K562 (cell line): ENCODE data around the gene TIMM44. TPM values are rescaled to one million over a fixed set of nuclear protein-coding genes. Genes with fewer than 3 reads are reported as not detected.

ENCODE experiments used
- ATAC-seq: fragments of 200-7000 bp; cut with Tn5 transposase; 3 replicates; pipeline ENCODE4 v1.9.1; 2020; ENCODE audit warnings: moderate library complexity
- BruUV-seq: library from RNA; stranded (reverse); fragments of 400-500 nt; replicated peaks from 2 replicates; lab custom pipeline; 2021; lab: Mats Ljungman, UMichigan
- CTCF ChIA-PET: fragments of 300-600 bp; formaldehyde crosslinking; extraction: SDS; loops from one replicate; lab custom pipeline; 2021; ENCODE audit warnings: low intra/inter-chr PET ratio; lab: Yijun Ruan, JAX
- POLR2A ChIA-PET: fragments of 300-600, 350-650 bp; sonication (Branson Sonifier 250); formaldehyde crosslinking; extraction: SDS; loops from one replicate; lab custom pipeline; 2021; ENCODE audit warnings: antibody characterized with exemption, inconsistent platforms; lab: Yijun Ruan, JAX
- DNase-seq, 4 experiments: peaks; one replicate each; pipeline versions ENCODE4 v3.0.0 to v3.0.0-alpha.2; 2011 to 2018; ENCODE audit warnings: low spot score in 3 of 4, mixed read lengths in 3 of 4; ENCODE audit errors: extremely low read depth in 1 of 4
- FAIRE-seq: peaks from 2 replicates; lab custom pipeline; 2011; peaks lifted over from hg19 to GRCh38; lab: Jason Lieb, UNC
- H2AFZ ChIP-seq: 2 replicates; pipeline ENCODE4 v1.6.0; 2011; ENCODE audit warnings: low read depth, low read length, control low read depth, inconsistent platforms
- H3K27ac ChIP-seq: fragments of 200-600 bp; 3 replicates; pipeline ENCODE4 v1.8.0; 2011; ENCODE audit warnings: low read depth, mild to moderate bottlenecking, control low read depth, inconsistent platforms, low read length, moderate library complexity, mixed read lengths; ENCODE audit errors: extremely low read depth
- H3K27me3 ChIP-seq, 2 experiments: fragments of 300-600 bp in 1 of 2; 2 replicates in 1 of 2; 3 replicates in 1 of 2; pipeline versions ENCODE4 v1.6.0 to v1.8.0; 2011; ENCODE audit warnings: inconsistent platforms in 2 of 2, low read length in 2 of 2, mild to moderate bottlenecking in 1 of 2, mixed read lengths in 1 of 2, moderate library complexity in 1 of 2; ENCODE audit not compliant: control insufficient read depth in 2 of 2, insufficient read depth in 2 of 2
- H3K36me3 ChIP-seq: fragments of 300-600 bp; 3 replicates; pipeline ENCODE4 v1.8.0; 2011; ENCODE audit warnings: mild to moderate bottlenecking, low read length, inconsistent platforms; ENCODE audit not compliant: control insufficient read depth, insufficient read depth
- H3K4me1 ChIP-seq, 2 experiments: fragments of 200-600 bp in 1 of 2; replicated peaks in 1 of 2; 2 replicates in 1 of 2; 3 replicates in 1 of 2; pipeline versions ENCODE4 v1.5.1 to v1.8.0; 2011; ENCODE audit warnings: inconsistent platforms in 2 of 2, low read length in 2 of 2, mild to moderate bottlenecking in 1 of 2, mixed read lengths in 1 of 2, moderate library complexity in 1 of 2; ENCODE audit not compliant: control insufficient read depth in 2 of 2, insufficient read depth in 2 of 2
- H3K4me2 ChIP-seq: 2 replicates; pipeline ENCODE4 v1.6.1; 2011; ENCODE audit warnings: low read length, control low read depth, inconsistent platforms, mixed read lengths; ENCODE audit not compliant: insufficient read depth
- H3K4me3 ChIP-seq: fragments of 200-600 bp; sonication (generic), shearing (Covaris generic); 2 replicates; pipeline ENCODE4 v1.5.1; 2016; ENCODE audit warnings: control low read depth, inconsistent platforms
- H3K79me2 ChIP-seq: fragments of 200-600 bp; 3 replicates; pipeline ENCODE4 v1.8.0; 2011; ENCODE audit warnings: low read length, inconsistent platforms; ENCODE audit not compliant: control insufficient read depth, insufficient read depth
- H3K9ac ChIP-seq, 2 experiments: 2 replicates each; pipeline versions ENCODE4 v1.6.0 to v1.6.1; 2011; ENCODE audit warnings: low read depth in 2 of 2, low read length in 2 of 2, control low read depth in 1 of 2, inconsistent platforms in 1 of 2, mild to moderate bottlenecking in 1 of 2, mixed read lengths in 1 of 2; ENCODE audit not compliant: insufficient read depth in 1 of 2
- H3K9me1 ChIP-seq: one replicate; pipeline ENCODE4 v1.6.0; 2011; ENCODE audit warnings: inconsistent platforms, mild to moderate bottlenecking, low read length, moderate library complexity; ENCODE audit not compliant: control insufficient read depth, insufficient read depth
- H3K9me3 ChIP-seq: replicated peaks from 2 replicates; pipeline ENCODE4 v1.5.1; 2011; ENCODE audit warnings: low read depth, low read length, inconsistent platforms; ENCODE audit not compliant: control insufficient read depth, insufficient read depth
- H4K20me1 ChIP-seq: replicated peaks from 2 replicates; pipeline ENCODE4 v1.6.1; 2011; ENCODE audit warnings: low read length, inconsistent platforms, mixed read lengths; ENCODE audit not compliant: control insufficient read depth, insufficient read depth
- ATF7 ChIP-seq: fragments of 450-650 bp; IDR thresholded peaks from 2 replicates; pipeline ENCODE4 v1.7.1; 2014; ENCODE audit warnings: mild to moderate bottlenecking, moderate library complexity
- CBX3 ChIP-seq, 2 experiments: IDR thresholded peaks; 1 replicate in 1 of 2; 2 replicates in 1 of 2; pipeline ENCODE4 v1.6.1; 2012; ENCODE audit warnings: inconsistent platforms in 2 of 2, low read length in 2 of 2, borderline replicate concordance in 1 of 2, control low read depth in 1 of 2
- CTBP1 ChIP-seq: fragments of 450-650 bp; IDR thresholded peaks from 2 replicates; pipeline ENCODE4 v1.6.1; 2016; ENCODE audit warnings: borderline replicate concordance
- E2F6 ChIP-seq, 2 experiments: IDR thresholded peaks; 2 replicates each; pipeline ENCODE4 v1.6.1; 2011; ENCODE audit warnings: borderline replicate concordance in 1 of 2, control low read depth in 1 of 2, low read depth in 1 of 2, low read length in 1 of 2, mild to moderate bottlenecking in 1 of 2, mixed read lengths in 1 of 2, moderate library complexity in 1 of 2; ENCODE audit not compliant: insufficient read depth in 1 of 2, insufficient read length in 1 of 2, poor library complexity in 1 of 2, severe bottlenecking in 1 of 2; ENCODE audit errors: extremely low read depth in 1 of 2
- ESRRA ChIP-seq: fragments of 450-650 bp; IDR thresholded peaks from 2 replicates; pipeline ENCODE4 v1.6.1; 2014; ENCODE audit warnings: low read depth, mild to moderate bottlenecking, moderate library complexity, borderline replicate concordance
- HDGF ChIP-seq: fragments of 450-650 bp; IDR thresholded peaks from 2 replicates; pipeline ENCODE4 v1.6.1; 2016
- JUN ChIP-seq, 2 experiments: sonication (generic) in 1 of 2; formaldehyde crosslinking in 1 of 2; IDR thresholded peaks; 2 replicates each; pipeline versions ENCODE4 v1.6.1 to v1.8.0; 2012 to 2022; ENCODE audit warnings: borderline replicate concordance in 2 of 2, mild to moderate bottlenecking in 2 of 2, improper control_type of control experiment in 1 of 2, low read depth in 1 of 2, low read length in 1 of 2, missing genetic modification reagents in 1 of 2
- MAFF ChIP-seq: IDR thresholded peaks from 2 replicates; pipeline ENCODE4 v1.6.1; 2012; ENCODE audit warnings: low read length, improper control_type of control experiment
- MAFG ChIP-seq: fragments of 450-650 bp; conservative IDR thresholded peaks from 2 replicates; pipeline ENCODE4 v1.6.1; 2016; ENCODE audit warnings: missing genetic modification characterization, missing compliant biosample characterization
- NFRKB ChIP-seq: fragments of 450-650 bp; IDR thresholded peaks from 2 replicates; pipeline ENCODE4 v1.6.1; 2016; ENCODE audit warnings: low read depth
- RAD51 ChIP-seq: fragments of 450-650 bp; IDR thresholded peaks from 2 replicates; pipeline ENCODE4 v1.7.1; 2016; ENCODE audit warnings: low read depth, mild to moderate bottlenecking, borderline replicate concordance
- SETDB1 ChIP-seq: IDR thresholded peaks from one replicate; pipeline ENCODE4 v1.6.1; 2012; ENCODE audit warnings: low read length, control low read depth, inconsistent platforms
- SRSF1 ChIP-seq: fragments of 200-400 bp; formaldehyde crosslinking; IDR thresholded peaks from 2 replicates; pipeline ENCODE4 v1.6.1; 2017; ENCODE audit warnings: mild to moderate bottlenecking, low read depth, low read length, moderate library complexity
- SRSF7 ChIP-seq: fragments of 200-400 bp; formaldehyde crosslinking; optimal IDR thresholded peaks from 2 replicates; pipeline ENCODE3; 2017; ENCODE audit warnings: mild to moderate bottlenecking, low read depth, low read length
- TEAD2 ChIP-seq: fragments of 450-650 bp; IDR thresholded peaks from 2 replicates; pipeline ENCODE4 v1.6.1; 2016; ENCODE audit warnings: missing genetic modification characterization, control low read depth, missing compliant biosample characterization
- YY1 ChIP-seq, 3 experiments: IDR thresholded peaks; 2 replicates each; pipeline ENCODE4 v1.6.1; 2011; ENCODE audit warnings: low read length in 2 of 3, mild to moderate bottlenecking in 2 of 3, moderate library complexity in 2 of 3, borderline replicate concordance in 1 of 3, control low read depth in 1 of 3, low read depth in 1 of 3; ENCODE audit not compliant: insufficient read depth in 3 of 3, insufficient replicate concordance in 2 of 3, control insufficient read depth in 1 of 3, insufficient read length in 1 of 3; ENCODE audit errors: extremely low read depth in 1 of 3
- ZEB2 ChIP-seq: fragments of 450-650 bp; IDR thresholded peaks from 2 replicates; pipeline ENCODE4 v1.6.1; 2016
- ZFX ChIP-seq: sonication (generic); formaldehyde crosslinking; IDR thresholded peaks from 2 replicates; pipeline ENCODE4 v1.8.0; 2022; ENCODE audit warnings: mild to moderate bottlenecking, missing genetic modification reagents, moderate library complexity
- ZNF175 ChIP-seq: fragments of 200-800 bp; sonication (Bioruptor generic); IDR thresholded peaks from 2 replicates; pipeline ENCODE4 v1.6.1; 2016; ENCODE audit warnings: low read depth, mild to moderate bottlenecking, missing genetic modification characterization, missing compliant biosample characterization
- ZNF253 ChIP-seq: fragments of 250-450 bp; sonication (Bioruptor Pico); conservative IDR thresholded peaks from 2 replicates; pipeline ENCODE4 v1.6.1; 2021; ENCODE audit warnings: mild to moderate bottlenecking
- ZNF444 ChIP-seq: fragments of 250-450 bp; sonication (Bioruptor Pico); IDR thresholded peaks from 2 replicates; pipeline ENCODE4 v1.4.0; 2020; ENCODE audit warnings: mild to moderate bottlenecking, moderate library complexity
- ZNF644 ChIP-seq: fragments of 200-800 bp; sonication (Bioruptor generic); IDR thresholded peaks from 2 replicates; pipeline ENCODE4 v1.6.1; 2016; ENCODE audit warnings: low read depth, missing genetic modification characterization, missing compliant biosample characterization
- WGBS: fragments of 100-300 bp; shearing (Covaris generic); methylation state at CpG from one replicate; pipeline ENCODE4 v1.1.6; 2016; ENCODE audit warnings: low coverage, mixed read lengths; ENCODE audit not compliant: insufficient coverage; ENCODE audit errors: missing lambda C conversion rate; 5-methylcytosine and 5-hydroxymethylcytosine counted together
- in situ Hi-C: fragments of 300-500 bp; cut with MboI; formaldehyde crosslinking; loops from 4 replicates; pipeline ENCODE4 v1.15.0; 2018; ENCODE audit warnings: inconsistent platforms, mixed read lengths
- intact Hi-C: fragments of 100-400 bp; cut with micrococcal nuclease; formaldehyde crosslinking; loops from 2 replicates; pipeline ENCODE4 v1.14.2; 2022
- polyA plus RNA-seq, 8 experiments: library from polyadenylated mRNA; depleted of rRNA in 4 of 8; stranded (reverse) in 5 of 8; unstranded in 3 of 8; fragments of >200 nt; fragmentation: Nextera tagmentation in 2 of 8; fragmentation: Illumina TruSeq in 1 of 8; extraction: Ambion mirVana in 2 of 8; extraction: Trizol in 1 of 8; gene quantifications; 2 replicates each; pipeline versions ENCODE4 v1.2.1 to v1.2.3, GENCODE V29; 2011 to 2014; ENCODE audit warnings: inconsistent platforms in 1 of 8, missing spikeins in 1 of 8
- total RNA-seq, 7 experiments: library from RNA; depleted of rRNA in 6 of 7; stranded (reverse); fragments of >200 nt in 6 of 7; fragmentation: Illumina TruSeq in 2 of 7; extraction: Trizol in 2 of 7; gene quantifications; 2 replicates each; pipeline versions ENCODE4 v1.2.1 to v1.2.3, GENCODE V29; 2011 to 2021; ENCODE audit warnings: low replicate concordance in 1 of 7

The TIMM44 gene
- total and polyA plus RNA-seq, 9 of the 15 experiments (the other 6 are each of a cell fraction or from before 2014, with no cell fraction given) = 10.3 to 231 (median 89.3) TPM

GRCh38 chr19:7902796-7903243 lies 40.6 kb downstream of the TIMM44 start:
- H3K4me2 ChIP-seq = peak overlapping the region; percentile 98
- intact Hi-C loops = loop anchor here (2.0 kb wide), 2 partner anchors 32 to 50 kb away; no protein-coding TSS in a partner anchor
- peak overlapping the region; percentile 87 for H2AFZ ChIP-seq
- peak in 1 of 4 experiments; percentile 40 for DNase-seq
- CTCF ChIA-PET = interaction anchor here (0.6 to 1.0 kb wide), 2 partner anchors 31 to 49 kb away, joined by 3 read pairs; no protein-coding TSS in a partner anchor
- no peak; the same call in 1 of the 3 replicates for ATAC-seq
- H3K9ac ChIP-seq = peak overlapping the region; percentile 92 to 96
- BruUV-seq = TSS peak; percentile 89
- H3K27me3 ChIP-seq = no peaks in the 10 kb centered on the region
- WGBS = 0% methylated on average over 17 of the region's 20 CpGs
- H4K20me1 ChIP-seq = no peaks in the 10 kb centered on the region
- H3K4me3 ChIP-seq = peak overlapping the region; percentile 96
- no peaks in the 10 kb centered on the region for H3K9me3 ChIP-seq
- POLR2A ChIA-PET = interaction anchor here (0.7 to 5.3 kb wide), 9 partner anchors 9 to 46 kb away, joined by 3 to 72 read pairs (median 6); partner anchors contain the start of genes LRRC8E, SNAPC2 and TGFBR3L
- H3K27ac ChIP-seq = peak overlapping the region; percentile 96
- peaks cover 13 to 61% of the 10 kb centered on the region in 2 experiments; a peak in 4 of 5 replicates for H3K4me1 ChIP-seq
- H3K79me2 ChIP-seq = peaks cover 49% of the 10 kb centered on the region
- H3K36me3 ChIP-seq = peaks cover 38% of the 10 kb centered on the region; the same call in 2 of the 3 replicates
- in situ Hi-C loops = no loop called here
- peak; percentile 59 for FAIRE-seq
- H3K9me1 ChIP-seq = peaks cover 7% of the 10 kb centered on the region
- no peak for TF ChIP-seq MAFF
- TF ChIP-seq ZNF444 (CRISPR knock-in tag) = no peak
- no peak for TF ChIP-seq SRSF1
- TF ChIP-seq JUN (IDR thresholded peaks at IDR 0.05; ENCODE audit: borderline replicate concordance, low read depth, low read length) = no peak
- 0 out of 2 replicates have a peak, but pooled peaks have one; percentile 6 for TF ChIP-seq JUN (CRISPR knock-in tag; IDR thresholded peaks at IDR 0.05; ENCODE audit: borderline replicate concordance)
- TF ChIP-seq CBX3 (IDR thresholded peaks at IDR 0.05; ENCODE audit: borderline replicate concordance in 1 of 2, low read length in 2 of 2) = no peak
- TF ChIP-seq YY1 (IDR thresholded peaks at IDR 0.05; ENCODE audit: borderline replicate concordance in 1 of 3, control insufficient read depth in 1 of 3, extremely low read depth in 1 of 3, insufficient read depth in 3 of 3, insufficient read length in 1 of 3, insufficient replicate concordance in 2 of 3, low read depth in 1 of 3, low read length in 2 of 3) = no peak
- TF ChIP-seq ATF7 = no peak
- no peak for TF ChIP-seq SRSF7
- no peak for TF ChIP-seq ZNF644 (tag)
- TF ChIP-seq HDGF = no peak
- TF ChIP-seq TEAD2 (tag) = 0 out of 2 replicates have a peak, but pooled peaks have one; percentile 16
- no peak for TF ChIP-seq SETDB1
- no peak for TF ChIP-seq CTBP1
- TF ChIP-seq MAFG (tag) = no peak
- no peak for TF ChIP-seq ZEB2
- no peak for TF ChIP-seq E2F6 (IDR thresholded peaks at IDR 0.05; ENCODE audit: borderline replicate concordance in 1 of 2, extremely low read depth in 1 of 2, insufficient read depth in 1 of 2, insufficient read length in 1 of 2, low read depth in 1 of 2, low read length in 1 of 2, poor library complexity in 1 of 2, severe bottlenecking in 1 of 2)
- TF ChIP-seq ZNF253 = no peak
- no peak; the same call in 1 of the 2 replicates for TF ChIP-seq ESRRA
- TF ChIP-seq NFRKB = no peak
- TF ChIP-seq RAD51 = no peak
- no peak for TF ChIP-seq ZNF175 (CRISPR knock-in tag)
- peak; percentile 12; the same call in 1 of the 2 replicates for TF ChIP-seq ZFX (CRISPR knock-in tag)
